Measurements from ENCODE around the gene GLIS2. TPM values are rescaled to one million over a fixed set of nuclear protein-coding genes. Genes with fewer than 3 reads are reported as not detected.

The GLIS2 gene
- total and polyA plus RNA-seq, 3 donors from 2014 or later, result 4.8 to 15.0 (median 6.7) TPM

DNA sequence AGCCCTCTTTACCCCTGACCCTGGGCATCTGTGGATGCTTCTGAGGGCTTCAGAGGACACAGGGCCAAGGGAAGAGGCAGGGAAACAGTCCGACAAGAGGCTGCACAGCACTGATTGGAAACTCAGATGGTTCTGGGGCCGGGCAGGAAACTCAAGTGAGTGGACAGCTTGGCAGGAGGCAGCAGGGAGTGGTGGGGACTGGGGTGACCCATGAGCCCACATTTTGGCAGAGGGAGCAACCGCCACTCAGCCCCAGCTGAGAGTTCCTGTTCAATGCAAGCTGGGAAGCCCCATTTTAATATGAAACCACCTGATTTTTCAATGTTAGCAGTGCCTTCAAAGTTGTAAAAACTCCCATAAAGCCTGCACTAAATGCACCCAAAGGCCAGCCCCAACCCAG, 54.3 kb downstream of the GLIS2 start:
- intact Hi-C loops (cut with DNase I; ENCODE audit: low total_unique reads), result no loop called here
- H3K27me3 ChIP-seq, result no peaks in the 10 kb centered on the region
- no peaks in the 10 kb centered on the region for H3K36me3 ChIP-seq (ENCODE audit: low read depth, missing control alignments)
- H3K27ac ChIP-seq, result peak overlapping the region; percentile 41 to 86
- no peak overlapping the region for H3K4me3 ChIP-seq
- TF ChIP-seq, protein P1, sequence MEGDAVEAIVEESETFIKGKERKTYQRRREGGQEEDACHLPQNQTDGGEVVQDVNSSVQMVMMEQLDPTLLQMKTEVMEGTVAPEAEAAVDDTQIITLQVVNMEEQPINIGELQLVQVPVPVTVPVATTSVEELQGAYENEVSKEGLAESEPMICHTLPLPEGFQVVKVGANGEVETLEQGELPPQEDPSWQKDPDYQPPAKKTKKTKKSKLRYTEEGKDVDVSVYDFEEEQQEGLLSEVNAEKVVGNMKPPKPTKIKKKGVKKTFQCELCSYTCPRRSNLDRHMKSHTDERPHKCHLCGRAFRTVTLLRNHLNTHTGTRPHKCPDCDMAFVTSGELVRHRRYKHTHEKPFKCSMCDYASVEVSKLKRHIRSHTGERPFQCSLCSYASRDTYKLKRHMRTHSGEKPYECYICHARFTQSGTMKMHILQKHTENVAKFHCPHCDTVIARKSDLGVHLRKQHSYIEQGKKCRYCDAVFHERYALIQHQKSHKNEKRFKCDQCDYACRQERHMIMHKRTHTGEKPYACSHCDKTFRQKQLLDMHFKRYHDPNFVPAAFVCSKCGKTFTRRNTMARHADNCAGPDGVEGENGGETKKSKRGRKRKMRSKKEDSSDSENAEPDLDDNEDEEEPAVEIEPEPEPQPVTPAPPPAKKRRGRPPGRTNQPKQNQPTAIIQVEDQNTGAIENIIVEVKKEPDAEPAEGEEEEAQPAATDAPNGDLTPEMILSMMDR (IDR thresholded peaks at IDR 0.05), result no peak
- TF ChIP-seq POLR2A (IDR thresholded peaks at IDR 0.05), result no peak
- H3K9me3 ChIP-seq, result no peaks in the 10 kb centered on the region
- H3K4me1 ChIP-seq, result peaks cover 30% of the 10 kb centered on the region
- no peak for DNase-seq
- 79 to 82% methylated on average over 3 of the region's 3 CpGs for WGBS, 2 donors

GRCh38 chr16:4370570-4371356, 54.9 kb downstream of the GLIS2 start:
- Histone ChIP-seq H3K9me3 (no peaks in the 10 kb centered on the region), H3K4me1 (peaks cover 36% of the 10 kb centered on the region), H3K27me3 (no peaks in the 10 kb centered on the region), H3K36me3 (ENCODE audit: low read depth, missing control alignments) (no peaks in the 10 kb centered on the region), H3K4me3 (no peak overlapping the region), H3K27ac (peak overlapping the region; percentile 41 to 86)
- intact Hi-C loops (cut with DNase I; ENCODE audit: low total_unique reads), result no loop called here
- TF ChIP-seq, protein P1 (IDR thresholded peaks at IDR 0.05), result no peak
- TF ChIP-seq POLR2A (IDR thresholded peaks at IDR 0.05), result no peak
- WGBS, 2 donors, result 38 to 43% methylated on average over 4 to 12 of the region's 14 CpGs
- DNase-seq, result peak; percentile 79

GRCh38 chr16:4371357-4372000, 55.6 kb downstream of the GLIS2 start, which contains the start of gene VASN:
Gene VASN (plus strand): TSS chr16:4371848. CDS start chr16:4380878, 9,030 bp downstream.
- intact Hi-C loops (cut with DNase I; ENCODE audit: low total_unique reads), result no loop called here
- 3% methylated on average over 44 of the region's 50 CpGs; no CpG with 5 or more reads in 1 of the 2 donors for WGBS, 2 donors
- peak within 1 kb of the TSS; percentile 86 to 87 for H3K27ac ChIP-seq
- H3K4me1 ChIP-seq, result peaks cover 43% of the 10 kb centered on the region
- no peaks in the 10 kb centered on the region for H3K27me3 ChIP-seq
- H3K9me3 ChIP-seq, result no peaks in the 10 kb centered on the region
- TF ChIP-seq, protein P1 (IDR thresholded peaks at IDR 0.05), result no peak
- TF ChIP-seq POLR2A (IDR thresholded peaks at IDR 0.05), result peak; percentile 82
- H3K4me3 ChIP-seq, result peak within 1 kb of the TSS; percentile 86 to 91
- DNase-seq, result peak; percentile 92
- H3K36me3 ChIP-seq (ENCODE audit: low read depth, missing control alignments), result no peaks in the 10 kb centered on the region

- WGBS, 2 donors, result 2% methylated on average over 43 of the region's 43 CpGs; no CpG with 5 or more reads in 1 of the 2 donors
- Histone ChIP-seq H3K4me3 (peak overlapping the region; percentile 86 to 91), H3K36me3 (ENCODE audit: low read depth, missing control alignments) (no peaks in the 10 kb centered on the region), H3K4me1 (peaks cover 49% of the 10 kb centered on the region), H3K27me3 (no peaks in the 10 kb centered on the region), H3K9me3 (no peaks in the 10 kb centered on the region), H3K27ac (peak overlapping the region; percentile 86 to 87)
- no peak for DNase-seq
- TF ChIP-seq POLR2A (IDR thresholded peaks at IDR 0.05), result no peak
- intact Hi-C loops (cut with DNase I; ENCODE audit: low total_unique reads), result no loop called here
Observed at GRCh38 chr16:4372001-4372577, 56.2 kb downstream of the GLIS2 start.

Data from testis (tissue), 3 donors.